ENCODE results near the gene ZNF226.
"Not testable (repeated sequence)": the region's sequence is repeated elsewhere in the genome, so short reads cannot be mapped to it uniquely, and the experiment has no call there.

Gene ZNF226

GRCh38 chr19:44164673-44165512 is at the start of gene ZNF226:
ZNF226 (plus strand) TSS chr19:44165100; CDS start chr19:44170081, 4,981 bp downstream.
- peak; percentile 85 to 99 (median 96) for DNase-seq
- intact Hi-C loops (cut with DNase I) = loop anchor here (2.0 to 5.0 kb wide), 2 partner anchors 42 to 53 kb away; partner anchors contain the start of gene ZNF225

GRCh38 chr19:44121162-44121561 is 43.7 kb upstream of the ZNF226 start:
- intact Hi-C loops (cut with DNase I); DNase-seq: not testable (repeated sequence)

- intact Hi-C loops (cut with DNase I) = no loop called here
- DNase-seq = no peak
These were observed 32.9 kb upstream of the ZNF226 start for GRCh38 chr19:44131955-44132354.

GRCh38 chr19:44141191-44142058 is 23.5 kb upstream of the ZNF226 start, which contains the start of gene ZNF234:
ZNF234 (plus strand) TSS chr19:44141554; CDS start chr19:44144633, 3,079 bp downstream.
- peak; percentile 87 to 97 (median 92) for DNase-seq
- intact Hi-C loops (cut with DNase I) = no loop called here

GRCh38 chr19:44142059-44142433 is 22.9 kb upstream of the ZNF226 start:
- DNase-seq = peak in 9 of 42 donors; percentile 1 to 37 (median 18)
- intact Hi-C loops (cut with DNase I) = no loop called here

GRCh38 chr19:44149776-44150175 is 15.1 kb upstream of the ZNF226 start:
- intact Hi-C loops (cut with DNase I) = no loop called here
- DNase-seq = no peak

GRCh38 chr19:44151491-44151890 is 13.4 kb upstream of the ZNF226 start:
- intact Hi-C loops (cut with DNase I) = no loop called here
- DNase-seq = no peak

GRCh38 chr19:44156475-44156874 is 8.4 kb upstream of the ZNF226 start:
- intact Hi-C loops (cut with DNase I) = no loop called here
- DNase-seq = no peak

GRCh38 chr19:44163789-44164188 is 1.1 kb upstream of the ZNF226 start:
- intact Hi-C loops (cut with DNase I) = loop anchor here (2.0 kb wide), 1 partner anchor 43 kb away; no protein-coding TSS in a partner anchor
- DNase-seq = no peak

- intact Hi-C loops (cut with DNase I) = loop anchor here (2.0 kb wide), 1 partner anchor 43 kb away; no protein-coding TSS in a partner anchor
- DNase-seq = no peak
These were observed 600 bp upstream of the ZNF226 start for GRCh38 chr19:44164327-44164672.

GRCh38 chr19:44170660-44171059 is 5.8 kb downstream of the ZNF226 start:
- DNase-seq; intact Hi-C loops (cut with DNase I): not testable (repeated sequence)

- DNase-seq = no peak
- intact Hi-C loops (cut with DNase I) = no loop called here
These were observed 11.7 kb downstream of the ZNF226 start for GRCh38 chr19:44176590-44176989.

- intact Hi-C loops (cut with DNase I) = no loop called here
- no peak for DNase-seq
These were observed 16.1 kb downstream of the ZNF226 start for GRCh38 chr19:44180968-44181367.

GRCh38 chr19:44182145-44182544 is 17.2 kb downstream of the ZNF226 start:
- intact Hi-C loops (cut with DNase I) = no loop called here

GRCh38 chr19:44190020-44190419 is 25.1 kb downstream of the ZNF226 start:
- intact Hi-C loops (cut with DNase I) = no loop called here
- no peak for DNase-seq

More at GRCh38 chr19:44182145-44182544, 17.2 kb downstream of the ZNF226 start:
- no peak for DNase-seq

- intact Hi-C loops (cut with DNase I) = no loop called here
- DNase-seq = no peak
These were observed 27.2 kb downstream of the ZNF226 start for GRCh38 chr19:44192127-44192526.

- intact Hi-C loops (cut with DNase I) = no loop called here
- no peak for DNase-seq
These were observed 31.9 kb downstream of the ZNF226 start for GRCh38 chr19:44196772-44197171.

GRCh38 chr19:44202470-44202869 is 37.6 kb downstream of the ZNF226 start:
- DNase-seq = no peak
- intact Hi-C loops (cut with DNase I) = no loop called here

GRCh38 chr19:44202974-44203373 is 38.1 kb downstream of the ZNF226 start:
- intact Hi-C loops (cut with DNase I) = no loop called here
- DNase-seq = no peak

GRCh38 chr19:44203877-44204276 is 39.0 kb downstream of the ZNF226 start:
- intact Hi-C loops (cut with DNase I); DNase-seq: not testable (repeated sequence)
